Effector memory CD8-positive, alpha-beta T cell (primary cell): ENCODE results near the gene FANCC.

ENCODE experiments used
- ATAC-seq: fragments of 150-1000 bp; cut with Tn5 transposase; replicated peaks from 2 replicates; pipeline ENCODE4 v1.10.0; 2021; ENCODE audit warnings: mild to moderate bottlenecking, moderate library complexity
- DNase-seq, 3 experiments: peaks; one replicate each; pipeline ENCODE4 v3.0.0; 2021
- H3K27ac Mint-ChIP-seq, 2 donors: one replicate each; pipeline ENCODE4 v1.8.0; 2022; ENCODE audit warnings: mild to moderate bottlenecking in 2 of 2, mixed read lengths in 2 of 2, moderate library complexity in 2 of 2
- H3K27me3 Mint-ChIP-seq, 2 donors: one replicate each; pipeline ENCODE4 v1.8.0; 2022; ENCODE audit warnings: mixed read lengths in 2 of 2
- H3K36me3 Mint-ChIP-seq: one replicate; pipeline ENCODE4 v1.8.0; 2022; ENCODE audit warnings: mild to moderate bottlenecking, moderate library complexity, mixed read lengths; ENCODE audit not compliant: insufficient read depth
- H3K4me1 Mint-ChIP-seq, 2 donors: one replicate each; pipeline ENCODE4 v1.8.0; 2022; ENCODE audit warnings: low read depth in 2 of 2, mixed read lengths in 2 of 2
- H3K4me3 Mint-ChIP-seq, 2 donors: one replicate each; pipeline ENCODE4 v1.8.0; 2022; ENCODE audit warnings: mild to moderate bottlenecking in 2 of 2, mixed read lengths in 2 of 2, moderate library complexity in 2 of 2
- H3K9me3 Mint-ChIP-seq, 2 donors: one replicate each; pipeline ENCODE4 v1.8.0; 2022; ENCODE audit warnings: mixed read lengths in 2 of 2

FANCC gene

DNA sequence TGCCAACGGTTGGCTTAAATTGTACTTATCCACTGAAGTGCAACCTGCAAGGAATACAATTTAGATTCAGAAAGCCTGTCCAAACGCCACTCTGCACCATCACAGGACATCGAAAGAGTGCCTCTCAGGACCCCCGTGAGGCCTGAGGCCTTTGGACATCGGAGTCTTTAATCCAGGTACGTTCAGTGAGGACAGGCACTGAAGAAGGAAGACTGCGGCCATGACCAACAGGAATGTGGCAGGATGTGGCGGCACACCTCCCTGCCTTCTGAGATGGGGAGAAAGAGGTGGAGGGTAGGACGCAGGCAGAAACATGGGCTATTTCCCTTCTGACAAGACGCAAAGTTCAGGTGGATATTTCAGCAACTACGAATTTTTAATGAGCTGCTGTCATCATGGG is 205.8 kb downstream of the FANCC start:
- Mint-ChIP-seq H3K27ac (no peak overlapping the region), H3K36me3 (peaks cover 3% of the 10 kb centered on the region), H3K4me3 (no peak overlapping the region), H3K9me3 (no peaks in the 10 kb centered on the region), H3K27me3 (no peaks in the 10 kb centered on the region), H3K4me1 (no peaks in the 10 kb centered on the region)
- ATAC-seq (no peak), DNase-seq (no peak)

DNA sequence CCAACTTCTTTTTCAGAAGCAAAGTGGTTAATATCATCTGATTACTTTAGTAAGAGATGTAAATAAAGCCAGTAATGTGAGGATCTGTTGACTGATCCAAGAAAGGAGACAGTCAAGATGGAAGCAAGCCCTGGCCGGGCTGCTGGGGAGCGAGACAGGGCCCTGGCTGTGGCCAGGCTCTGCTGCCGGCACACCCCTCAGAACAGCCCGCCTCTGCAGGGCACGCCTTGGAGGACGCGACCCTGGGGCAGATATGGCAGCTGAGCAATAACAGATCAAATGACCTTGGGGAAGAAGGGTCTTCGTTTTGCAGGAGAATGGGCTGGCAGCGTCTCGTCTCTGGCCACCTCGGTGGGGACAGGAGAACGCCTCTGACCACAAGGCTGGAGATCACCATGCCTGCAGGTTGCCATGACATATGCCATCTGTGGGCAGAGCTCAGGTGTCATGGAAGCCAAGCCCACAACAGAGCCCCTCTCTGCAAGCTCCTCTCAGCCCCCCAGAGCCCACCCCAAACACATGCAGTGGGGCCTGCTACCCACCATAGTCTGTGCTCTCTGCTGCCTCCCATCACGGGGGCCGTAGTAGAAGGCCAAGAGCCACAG is 206.5 kb downstream of the FANCC start:
- Mint-ChIP-seq H3K27me3 (no peaks in the 10 kb centered on the region), H3K4me3 (no peak overlapping the region), H3K4me1 (no peaks in the 10 kb centered on the region), H3K36me3 (peaks cover 3% of the 10 kb centered on the region), H3K9me3 (no peaks in the 10 kb centered on the region), H3K27ac (no peak overlapping the region)
- ATAC-seq: no peak
- DNase-seq: no peak

DNA sequence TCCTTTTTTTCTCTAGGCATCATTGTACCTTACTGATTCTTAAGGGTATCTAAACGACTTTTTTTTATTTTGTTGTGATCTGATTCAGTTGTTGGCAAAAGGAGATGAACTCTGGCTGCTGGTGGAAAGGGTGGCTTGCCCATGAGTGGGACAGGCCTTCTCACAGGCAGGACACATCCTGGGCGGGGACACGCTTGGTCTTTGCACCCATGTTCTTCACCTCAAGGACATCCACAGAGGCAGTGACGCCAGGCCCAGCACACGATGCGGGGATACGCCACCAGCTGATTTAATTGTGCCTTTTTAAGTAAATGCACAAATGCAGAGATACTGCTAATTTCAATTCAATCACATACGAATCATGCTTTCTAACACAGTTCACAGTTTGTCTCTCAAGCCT is 208.1 kb downstream of the FANCC start:
- no peaks in the 10 kb centered on the region for H3K9me3 Mint-ChIP-seq
- no peaks in the 10 kb centered on the region for H3K4me1 Mint-ChIP-seq
- DNase-seq (no peak), ATAC-seq (no peak)
- H3K27me3 Mint-ChIP-seq: no peaks in the 10 kb centered on the region
- peaks cover 3% of the 10 kb centered on the region for H3K36me3 Mint-ChIP-seq
- no peak overlapping the region for H3K4me3 Mint-ChIP-seq
- no peak overlapping the region for H3K27ac Mint-ChIP-seq

DNA sequence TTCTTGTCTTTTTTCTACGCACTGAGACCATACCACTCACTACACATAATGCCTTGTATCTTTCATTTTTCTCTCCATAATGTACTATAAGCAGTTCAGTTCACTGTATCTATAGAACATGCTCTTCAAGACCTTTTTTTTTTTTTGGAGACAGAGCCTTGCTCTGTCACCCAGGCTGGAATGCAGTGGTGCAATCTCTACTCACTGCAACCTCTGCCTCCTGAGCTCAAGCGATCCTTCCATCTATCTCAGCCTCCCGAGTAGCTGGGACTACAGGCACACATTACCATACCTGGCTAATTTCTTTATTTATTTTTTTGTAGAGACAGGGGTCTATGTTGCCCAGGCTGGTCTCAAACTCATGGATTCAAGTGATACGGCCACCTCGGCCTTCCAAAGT is 208.7 kb downstream of the FANCC start:
- Mint-ChIP-seq H3K27me3 (no peaks in the 10 kb centered on the region), H3K9me3 (no peaks in the 10 kb centered on the region), H3K4me3 (no peak overlapping the region), H3K27ac (no peak overlapping the region), H3K36me3 (peaks cover 3% of the 10 kb centered on the region), H3K4me1 (no peaks in the 10 kb centered on the region)
- no peak for DNase-seq
- ATAC-seq: no peak

DNA sequence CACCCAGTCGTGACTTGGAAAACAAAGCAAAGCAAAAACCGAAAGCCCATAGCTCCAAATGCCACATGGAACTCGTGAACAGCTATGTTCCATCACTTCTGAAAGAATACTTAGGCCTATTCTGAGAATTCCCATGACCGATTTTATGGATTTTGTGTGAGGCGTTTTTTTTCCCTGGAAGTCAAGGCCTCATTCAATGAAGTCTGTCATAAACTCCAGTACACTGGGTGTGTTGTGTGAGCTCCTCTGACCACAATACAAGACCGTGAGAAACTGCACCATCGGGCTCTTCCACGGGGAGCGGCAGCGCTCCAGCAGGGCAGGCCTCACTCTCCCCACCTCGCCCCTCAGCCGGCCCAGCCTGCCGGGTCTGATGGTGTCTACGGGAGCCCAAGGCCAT is 209.5 kb downstream of the FANCC start:
- DNase-seq: no peak
- H3K9me3 Mint-ChIP-seq: no peaks in the 10 kb centered on the region
- no peak overlapping the region for H3K27ac Mint-ChIP-seq
- no peaks in the 10 kb centered on the region for H3K27me3 Mint-ChIP-seq
- H3K36me3 Mint-ChIP-seq: peaks cover 3% of the 10 kb centered on the region
- H3K4me1 Mint-ChIP-seq: no peaks in the 10 kb centered on the region
- ATAC-seq: no peak
- H3K4me3 Mint-ChIP-seq: no peak overlapping the region

DNA sequence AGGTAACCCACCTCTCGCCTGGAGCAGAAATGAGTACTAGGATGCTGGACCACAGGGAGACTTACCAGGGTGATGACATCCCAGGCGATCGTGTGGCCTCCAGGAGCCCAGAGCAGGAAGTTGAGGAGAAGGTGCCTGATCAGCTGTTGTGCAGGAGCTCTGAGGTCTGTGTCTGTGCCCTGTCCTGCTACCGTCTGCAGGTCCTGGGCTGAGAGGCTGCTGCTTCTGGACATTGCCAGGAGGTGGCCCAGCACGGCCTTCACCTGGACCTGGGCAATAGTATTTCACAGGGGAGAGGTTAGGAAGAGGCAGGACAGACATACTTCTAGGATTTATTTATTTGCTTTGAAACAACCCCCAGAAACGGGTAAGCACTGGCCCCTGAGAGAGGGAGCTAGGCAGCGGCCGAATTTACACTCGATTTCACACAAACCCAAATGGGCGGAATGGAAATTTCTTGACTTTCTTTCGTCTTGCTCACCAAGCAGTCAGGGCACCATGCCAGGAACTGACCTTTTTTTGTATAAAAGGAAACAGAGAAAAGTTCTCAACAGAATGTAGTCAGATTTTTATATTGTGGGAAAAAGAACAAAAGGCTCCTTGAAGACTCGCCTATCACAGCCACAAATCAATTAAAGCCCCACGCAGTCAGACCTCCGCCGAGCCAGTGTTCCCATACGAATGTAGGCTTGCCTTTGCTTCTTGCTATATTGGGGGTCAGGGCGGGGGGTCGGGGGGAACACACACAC is 210.3 kb downstream of the FANCC start:
- Mint-ChIP-seq H3K27me3 (no peaks in the 10 kb centered on the region), H3K9me3 (no peaks in the 10 kb centered on the region), H3K4me3 (no peak overlapping the region), H3K27ac (no peak overlapping the region), H3K36me3 (peaks cover 3% of the 10 kb centered on the region), H3K4me1 (no peaks in the 10 kb centered on the region)
- DNase-seq (no peak), ATAC-seq (no peak)

DNA sequence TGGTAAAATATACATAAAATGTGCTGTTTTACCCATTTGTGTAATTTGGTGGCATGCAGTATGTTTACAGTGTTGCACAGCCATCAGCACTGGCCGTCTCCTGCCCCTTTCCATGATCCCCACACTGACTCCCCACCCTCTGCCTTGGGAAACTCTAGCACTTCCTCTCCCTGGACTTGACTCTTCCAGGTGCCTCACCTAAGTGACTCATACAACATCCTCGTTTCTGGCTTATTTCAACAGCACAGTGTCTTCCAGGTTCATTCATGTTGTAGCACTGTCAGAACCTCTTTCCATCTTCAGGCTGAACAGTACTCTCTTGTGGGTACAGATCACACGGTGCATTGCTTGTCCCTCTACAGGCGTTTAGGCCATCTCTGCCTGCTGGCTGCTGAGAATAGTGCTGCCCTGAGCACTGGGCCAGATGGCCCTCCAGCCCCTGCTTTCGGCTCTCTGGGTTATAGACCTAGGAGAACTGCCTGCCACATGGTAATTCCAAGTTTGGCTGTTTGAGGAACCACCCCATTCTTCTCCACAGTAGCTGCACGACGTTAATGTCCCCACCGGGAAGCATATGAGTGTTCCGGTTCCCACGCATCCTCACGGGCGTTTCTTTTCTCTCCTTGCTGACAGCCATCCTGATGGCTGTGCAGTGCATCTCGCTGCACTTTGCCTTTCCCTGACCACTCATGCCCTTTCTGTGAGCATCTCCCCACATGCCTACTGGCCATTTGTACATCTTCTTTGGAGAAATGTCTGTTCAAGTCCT is 211.8 kb downstream of the FANCC start:
- no peak for DNase-seq
- H3K4me3 Mint-ChIP-seq: no peak overlapping the region
- H3K4me1 Mint-ChIP-seq: no peaks in the 10 kb centered on the region
- peaks cover 3% of the 10 kb centered on the region for H3K36me3 Mint-ChIP-seq
- H3K9me3 Mint-ChIP-seq: no peaks in the 10 kb centered on the region
- no peak for ATAC-seq
- no peaks in the 10 kb centered on the region for H3K27me3 Mint-ChIP-seq
- no peak overlapping the region for H3K27ac Mint-ChIP-seq

DNA sequence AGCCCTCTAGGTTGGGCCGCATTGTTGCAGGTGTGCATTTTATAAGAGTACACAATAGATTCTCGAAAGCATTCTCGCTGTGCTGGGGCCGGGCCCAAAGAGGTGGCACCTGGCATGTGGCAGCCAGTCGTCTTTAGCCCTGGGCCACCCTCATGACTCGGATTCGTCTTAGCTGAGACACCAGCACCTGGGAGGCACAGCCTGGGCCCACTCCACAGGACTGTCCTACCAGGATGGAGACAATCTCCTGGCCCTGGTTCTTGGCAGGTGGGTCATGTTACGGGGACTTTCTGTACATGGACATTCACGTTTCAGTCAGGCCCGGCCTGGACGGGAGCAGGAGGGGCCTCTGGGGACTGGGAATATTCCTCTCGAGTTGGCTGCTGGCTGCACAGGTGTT is 212.5 kb downstream of the FANCC start:
- DNase-seq (no peak), ATAC-seq (no peak)
- H3K4me3 Mint-ChIP-seq: no peak overlapping the region
- no peaks in the 10 kb centered on the region for H3K27me3 Mint-ChIP-seq
- H3K27ac Mint-ChIP-seq: no peak overlapping the region
- no peaks in the 10 kb centered on the region for H3K9me3 Mint-ChIP-seq
- H3K4me1 Mint-ChIP-seq: no peaks in the 10 kb centered on the region
- peaks cover 3% of the 10 kb centered on the region for H3K36me3 Mint-ChIP-seq

DNA sequence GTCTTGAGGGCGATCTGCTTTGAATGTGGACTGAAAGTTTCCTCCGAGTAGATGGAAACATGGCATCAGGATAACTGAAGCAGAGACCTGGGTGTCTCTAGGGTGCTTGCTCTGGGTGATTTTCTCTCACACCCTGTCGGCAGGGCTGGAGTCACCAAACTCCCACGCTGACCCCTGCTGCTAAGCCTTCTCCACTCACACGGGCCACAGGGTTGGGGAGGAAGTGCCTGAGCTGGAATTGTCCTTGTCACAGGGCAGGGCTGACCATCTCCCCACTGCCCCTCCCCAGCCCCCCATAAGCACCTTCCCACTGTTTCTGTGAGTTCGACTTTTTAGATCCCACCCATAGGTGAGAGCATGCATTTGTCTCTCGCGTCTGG is 212.9 kb downstream of the FANCC start:
- DNase-seq: no peak
- no peaks in the 10 kb centered on the region for H3K27me3 Mint-ChIP-seq
- H3K4me3 Mint-ChIP-seq: no peak overlapping the region
- no peaks in the 10 kb centered on the region for H3K9me3 Mint-ChIP-seq
- H3K4me1 Mint-ChIP-seq: no peaks in the 10 kb centered on the region
- no peak overlapping the region for H3K27ac Mint-ChIP-seq
- ATAC-seq: no peak
- H3K36me3 Mint-ChIP-seq: peaks cover 3% of the 10 kb centered on the region

DNA sequence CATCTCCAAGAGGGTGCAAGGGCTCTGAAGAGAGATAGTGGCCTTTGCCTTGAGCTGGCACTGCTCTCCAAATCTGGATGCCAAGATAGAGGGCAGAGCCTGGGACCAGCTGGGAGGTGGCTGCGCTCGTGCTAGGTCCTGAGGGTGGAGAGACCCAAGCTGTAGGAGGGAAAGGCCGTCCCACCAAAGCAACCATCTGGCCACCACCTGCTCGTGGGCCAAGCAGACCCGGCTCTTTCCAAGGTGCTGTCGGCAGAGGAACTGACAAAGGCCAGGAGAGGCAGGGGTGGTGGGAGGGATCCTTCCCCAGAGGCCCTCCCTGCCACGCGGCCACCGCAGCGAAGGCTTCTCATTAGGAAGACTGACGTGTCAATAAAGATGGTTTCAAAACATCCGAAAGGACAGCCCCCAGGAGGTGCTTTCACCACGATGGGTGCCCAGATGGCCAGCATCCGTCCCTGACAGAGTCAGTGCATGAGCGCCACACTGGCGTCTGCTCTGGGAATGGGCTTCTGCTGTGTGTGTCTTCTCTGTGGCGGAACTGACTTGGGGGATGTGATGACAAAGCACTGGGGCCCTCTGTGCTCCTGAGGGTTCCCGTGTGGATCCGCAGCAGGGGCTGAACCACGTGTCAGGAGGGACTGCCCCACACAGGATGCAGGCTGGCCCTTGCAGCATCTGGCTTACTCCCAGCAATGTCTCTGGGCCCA is 213.5 kb downstream of the FANCC start:
- no peaks in the 10 kb centered on the region for H3K9me3 Mint-ChIP-seq
- H3K27me3 Mint-ChIP-seq: no peaks in the 10 kb centered on the region
- H3K4me3 Mint-ChIP-seq: no peak overlapping the region
- no peaks in the 10 kb centered on the region for H3K36me3 Mint-ChIP-seq
- DNase-seq (no peak), ATAC-seq (no peak)
- H3K4me1 Mint-ChIP-seq: no peaks in the 10 kb centered on the region
- no peak overlapping the region for H3K27ac Mint-ChIP-seq

DNA sequence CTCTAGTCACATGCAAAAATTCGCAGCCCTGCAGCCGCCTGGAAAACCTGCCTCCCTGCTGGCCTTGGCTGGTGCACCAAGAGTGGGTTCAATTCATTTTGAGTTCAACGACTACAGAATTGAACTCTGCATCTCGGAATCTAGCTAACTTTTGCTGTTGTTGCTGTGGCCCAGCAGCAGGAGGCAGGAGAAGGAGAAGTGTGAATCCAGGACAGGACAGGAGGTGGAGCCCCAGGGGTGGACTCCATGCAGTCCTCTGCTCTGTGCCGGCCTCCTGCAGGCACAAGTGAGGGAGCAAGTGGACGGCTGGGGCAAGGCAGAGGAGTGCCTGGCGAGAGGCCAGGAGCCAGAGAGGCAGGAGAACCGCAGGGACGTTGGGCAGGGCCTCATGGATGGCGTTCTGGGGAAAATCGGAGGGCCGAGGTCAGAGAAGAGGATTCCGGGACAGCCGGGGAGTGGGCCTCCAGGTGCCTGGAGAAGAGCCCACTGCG is 214.2 kb downstream of the FANCC start:
- Mint-ChIP-seq H3K4me3 (no peak overlapping the region), H3K9me3 (no peaks in the 10 kb centered on the region), H3K36me3 (no peaks in the 10 kb centered on the region), H3K27ac (no peak overlapping the region), H3K4me1 (no peaks in the 10 kb centered on the region), H3K27me3 (no peaks in the 10 kb centered on the region)
- DNase-seq (no peak), ATAC-seq (no peak)

DNA sequence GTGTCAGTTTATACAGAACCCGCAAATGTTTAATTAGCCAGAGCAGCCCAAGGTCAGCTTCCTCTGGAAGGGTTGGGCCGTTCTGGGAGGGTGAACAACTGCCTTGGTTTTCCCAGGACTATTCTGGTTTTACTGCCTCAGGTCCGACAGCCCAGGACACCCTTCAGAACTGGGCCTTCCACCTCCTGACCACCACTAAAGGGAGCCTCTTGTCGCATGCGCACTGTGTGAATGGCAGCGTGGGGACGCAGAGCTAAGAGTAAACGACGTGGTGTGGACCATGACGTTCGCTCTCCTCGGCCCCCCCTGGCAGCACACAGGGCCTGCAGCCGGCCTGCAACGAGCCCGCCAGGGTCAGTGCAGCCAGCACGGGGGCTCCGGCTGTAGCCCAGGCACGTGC is 214.9 kb downstream of the FANCC start:
- Mint-ChIP-seq H3K4me3 (no peak overlapping the region), H3K4me1 (no peaks in the 10 kb centered on the region), H3K9me3 (no peaks in the 10 kb centered on the region), H3K27me3 (no peaks in the 10 kb centered on the region), H3K27ac (no peak overlapping the region), H3K36me3 (no peaks in the 10 kb centered on the region)
- ATAC-seq: no peak
- no peak for DNase-seq

DNA sequence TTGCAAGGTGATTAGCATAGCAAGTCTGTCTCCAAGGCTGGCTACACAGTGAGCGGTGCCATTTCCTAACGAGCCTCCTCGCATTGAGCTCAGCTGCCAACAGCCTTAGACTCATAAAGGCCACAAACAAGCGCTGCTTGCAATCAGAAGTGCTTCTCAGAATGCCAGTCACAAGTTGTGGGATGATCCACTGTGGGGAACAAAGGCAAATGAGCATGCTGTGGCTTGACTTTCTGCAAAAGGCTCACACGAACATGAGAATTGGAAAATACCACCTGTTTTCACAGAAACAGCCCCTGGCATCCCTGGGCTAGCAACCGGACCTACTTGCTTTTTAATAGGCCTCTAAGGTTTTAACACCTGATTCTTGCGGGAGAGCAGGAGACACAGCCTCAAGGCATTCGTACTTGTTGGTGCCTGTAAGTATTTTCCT is 215.5 kb downstream of the FANCC start:
- Mint-ChIP-seq H3K4me3 (no peak overlapping the region), H3K27me3 (no peaks in the 10 kb centered on the region), H3K36me3 (no peaks in the 10 kb centered on the region), H3K4me1 (no peaks in the 10 kb centered on the region), H3K9me3 (no peaks in the 10 kb centered on the region), H3K27ac (no peak overlapping the region)
- ATAC-seq (no peak), DNase-seq (no peak)
